SK-N-SH (cell line): ENCODE data around the gene EDEM3. TPM values are rescaled to one million over a fixed set of nuclear protein-coding genes. Genes with fewer than 3 reads are reported as not detected.

ENCODE experiments used
- CTCF ChIA-PET: fragments of 300-600, 350-600 bp; formaldehyde crosslinking; extraction: SDS; loops from one replicate; lab custom pipeline; 2021; lab: Yijun Ruan, JAX
- POLR2A ChIA-PET: fragments of 350-600 bp; sonication (Branson Sonifier 250); formaldehyde crosslinking; extraction: SDS; loops from one replicate; lab custom pipeline; 2020; ENCODE audit warnings: antibody characterized with exemption, inconsistent platforms; lab: Yijun Ruan, JAX
- DNase-seq: peaks from one replicate; pipeline ENCODE4 v3.0.0; 2012
- H2AFZ ChIP-seq: fragments of 200-600 bp; sonication (generic); 2 replicates; pipeline ENCODE4 v1.8.1; 2016; ENCODE audit warnings: antibody characterized with exemption, mild to moderate bottlenecking, low read depth
- H3F3A ChIP-seq: fragments of 200-600 bp; sonication (generic); replicated peaks from 2 replicates; pipeline ENCODE3; 2016; ENCODE audit warnings: antibody characterized with exemption, mild to moderate bottlenecking; ENCODE audit not compliant: insufficient read depth
- H3K27ac ChIP-seq, 2 experiments: fragments of 200-500 bp in 1 of 2; fragments of 200-600 bp in 1 of 2; sonication (Bioruptor generic) in 1 of 2; sonication (generic), shearing (Covaris generic) in 1 of 2; 2 replicates each; pipeline versions ENCODE4 v1.5.1 to v1.6.1; 2014 to 2016; ENCODE audit warnings: low read depth in 2 of 2, inconsistent platforms in 1 of 2, low read length in 1 of 2, mild to moderate bottlenecking in 1 of 2, mixed read lengths in 1 of 2
- H3K27me3 ChIP-seq: fragments of 200-600 bp; sonication (generic), shearing (Covaris generic); 2 replicates; pipeline ENCODE4 v1.6.1; 2016; ENCODE audit warnings: mixed run types; ENCODE audit not compliant: insufficient read depth
- H3K36me3 ChIP-seq, 2 experiments: fragments of 200-500 bp in 1 of 2; fragments of 200-600 bp in 1 of 2; sonication (Bioruptor generic) in 1 of 2; sonication (generic) in 1 of 2; replicated peaks in 1 of 2; 2 replicates each; pipeline versions ENCODE3 to v1.5.1; 2014 to 2016; ENCODE audit warnings: low read length in 1 of 2, mild to moderate bottlenecking in 1 of 2; ENCODE audit not compliant: insufficient read depth in 2 of 2, control insufficient read depth in 1 of 2
- H3K4me1 ChIP-seq, 2 experiments: fragments of 200-500 bp in 1 of 2; fragments of 200-600 bp in 1 of 2; sonication (Bioruptor generic) in 1 of 2; sonication (generic), shearing (Covaris generic) in 1 of 2; 2 replicates each; pipeline versions ENCODE4 v1.5.1 to v1.6.1; 2014 to 2016; ENCODE audit warnings: low read depth in 1 of 2, low read length in 1 of 2, mixed run types in 1 of 2; ENCODE audit not compliant: insufficient read depth in 2 of 2, control insufficient read depth in 1 of 2
- H3K4me2 ChIP-seq: fragments of 200-600 bp; sonication (generic), shearing (Covaris generic); 2 replicates; pipeline ENCODE4 v1.6.1; 2017; ENCODE audit warnings: mixed run types
- H3K4me3 ChIP-seq, 2 experiments: fragments of 200-500 bp in 1 of 2; fragments of 200-600 bp in 1 of 2; sonication (Bioruptor generic) in 1 of 2; sonication (generic), shearing (Covaris generic) in 1 of 2; 2 replicates each; pipeline versions ENCODE4 v1.5.1 to v1.8.1; 2014 to 2016; ENCODE audit warnings: low read depth in 2 of 2, inconsistent platforms in 1 of 2, low read length in 1 of 2, mild to moderate bottlenecking in 1 of 2, mixed read lengths in 1 of 2, moderate library complexity in 1 of 2
- H3K79me2 ChIP-seq: fragments of 200-600 bp; sonication (generic); 2 replicates; pipeline ENCODE4 v1.8.1; 2017; ENCODE audit warnings: mild to moderate bottlenecking; ENCODE audit not compliant: insufficient read depth
- H3K9ac ChIP-seq: fragments of 200-600 bp; sonication (generic); 2 replicates; pipeline ENCODE4 v1.6.1; 2017; ENCODE audit warnings: mixed run types
- H3K9me2 ChIP-seq: fragments of 200-600 bp; sonication (generic); 2 replicates; pipeline ENCODE4 v1.6.1; 2017; ENCODE audit warnings: mixed run types
- H3K9me3 ChIP-seq: fragments of 200-600 bp; sonication (generic); 2 replicates; pipeline ENCODE4 v1.6.1; 2017; ENCODE audit warnings: mixed run types, mild to moderate bottlenecking, moderate library complexity
- H4K20me1 ChIP-seq: fragments of 200-600 bp; sonication (generic); 2 replicates; pipeline ENCODE4 v1.6.1; 2017; ENCODE audit warnings: mild to moderate bottlenecking, mixed run types; ENCODE audit not compliant: insufficient read depth
- GABPA ChIP-seq: IDR thresholded peaks from 2 replicates; pipeline ENCODE4 v1.4.0; 2012; ENCODE audit warnings: low read depth, mild to moderate bottlenecking
- NFIC ChIP-seq: IDR thresholded peaks from 2 replicates; pipeline ENCODE4 v1.4.0; 2012; ENCODE audit warnings: borderline replicate concordance
- NRF1 ChIP-seq: IDR thresholded peaks from 2 replicates; pipeline ENCODE4 v1.6.1; 2012; ENCODE audit warnings: low read depth, mild to moderate bottlenecking, low read length
- PBX3 ChIP-seq: IDR thresholded peaks from 2 replicates; pipeline ENCODE4; 2012
- RCOR1 ChIP-seq: fragments of 150-350 bp; IDR thresholded peaks from 2 replicates; pipeline ENCODE4 v1.6.1; 2017; ENCODE audit warnings: antibody characterized with exemption, low read length
- RXRA ChIP-seq: IDR thresholded peaks from 2 replicates; pipeline ENCODE4 v1.4.0; 2012; ENCODE audit warnings: low read depth, mild to moderate bottlenecking, borderline replicate concordance
- TAF1 ChIP-seq: IDR thresholded peaks from 2 replicates; pipeline ENCODE4 v1.6.1; 2012; ENCODE audit warnings: low read depth, mild to moderate bottlenecking, low read length, moderate library complexity, borderline replicate concordance
- TCF12 ChIP-seq: IDR thresholded peaks from 2 replicates; pipeline ENCODE4 v1.4.0; 2012
- USF2 ChIP-seq: fragments of 150-350 bp; IDR thresholded peaks from 2 replicates; pipeline ENCODE4 v1.6.1; 2017; ENCODE audit warnings: antibody characterized with exemption, low read length, low read depth, borderline replicate concordance
- YY1 ChIP-seq: IDR thresholded peaks from 2 replicates; pipeline ENCODE4 v1.4.0; 2012; ENCODE audit warnings: low read depth, mild to moderate bottlenecking
- WGBS: methylation state at CpG from one replicate; pipeline ENCODE4 v1.1.6; 2017; ENCODE audit warnings: low lambda C conversion rate; 5-methylcytosine and 5-hydroxymethylcytosine counted together
- polyA plus RNA-seq, 3 experiments: library from polyadenylated mRNA; depleted of rRNA; stranded (reverse); fragments of >200 nt; gene quantifications; 2 replicates each; pipeline ENCODE4 v1.2.3, GENCODE V29; 2012
- TF ChIP-seq, protein P1 (sequence below): IDR thresholded peaks from 2 replicates; pipeline ENCODE4 v1.6.1; 2012; ENCODE audit warnings: mild to moderate bottlenecking, low read depth, low read length, moderate library complexity
- TF ChIP-seq, protein P2 (sequence below): fragments of 150-350 bp; IDR thresholded peaks from 2 replicates; pipeline ENCODE4 v1.6.1; 2016; ENCODE audit warnings: mild to moderate bottlenecking, low read depth, low read length
- TF ChIP-seq, protein P3 (sequence below): IDR thresholded peaks from 2 replicates; pipeline ENCODE4 v1.4.0; 2012; ENCODE audit warnings: low read depth, borderline replicate concordance

Gene EDEM3
- polyA plus RNA-seq, 1 of the 3 experiments (the other 2 are of a cell fraction), result 28.6 TPM

DNA sequence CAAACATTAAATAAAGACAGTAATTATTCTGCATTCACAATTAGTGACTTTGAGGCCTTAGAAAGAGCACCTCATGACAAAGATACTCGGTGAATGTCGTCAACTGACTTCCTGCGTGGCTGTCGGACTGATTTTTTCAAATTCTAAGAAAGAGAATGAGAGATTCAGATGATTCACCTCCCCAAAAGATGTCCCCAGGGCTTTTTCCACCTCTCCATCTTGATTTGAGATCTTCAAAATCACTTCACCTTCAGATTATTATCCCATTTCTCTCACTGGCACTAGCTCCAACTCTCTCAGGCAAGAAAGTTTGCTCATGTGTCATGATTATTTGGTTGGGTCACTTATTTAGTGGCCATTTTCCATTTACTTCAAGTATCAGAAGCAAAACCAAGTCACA, 5.0 kb upstream of the EDEM3 start (continued):
- TF ChIP-seq, protein P1, sequence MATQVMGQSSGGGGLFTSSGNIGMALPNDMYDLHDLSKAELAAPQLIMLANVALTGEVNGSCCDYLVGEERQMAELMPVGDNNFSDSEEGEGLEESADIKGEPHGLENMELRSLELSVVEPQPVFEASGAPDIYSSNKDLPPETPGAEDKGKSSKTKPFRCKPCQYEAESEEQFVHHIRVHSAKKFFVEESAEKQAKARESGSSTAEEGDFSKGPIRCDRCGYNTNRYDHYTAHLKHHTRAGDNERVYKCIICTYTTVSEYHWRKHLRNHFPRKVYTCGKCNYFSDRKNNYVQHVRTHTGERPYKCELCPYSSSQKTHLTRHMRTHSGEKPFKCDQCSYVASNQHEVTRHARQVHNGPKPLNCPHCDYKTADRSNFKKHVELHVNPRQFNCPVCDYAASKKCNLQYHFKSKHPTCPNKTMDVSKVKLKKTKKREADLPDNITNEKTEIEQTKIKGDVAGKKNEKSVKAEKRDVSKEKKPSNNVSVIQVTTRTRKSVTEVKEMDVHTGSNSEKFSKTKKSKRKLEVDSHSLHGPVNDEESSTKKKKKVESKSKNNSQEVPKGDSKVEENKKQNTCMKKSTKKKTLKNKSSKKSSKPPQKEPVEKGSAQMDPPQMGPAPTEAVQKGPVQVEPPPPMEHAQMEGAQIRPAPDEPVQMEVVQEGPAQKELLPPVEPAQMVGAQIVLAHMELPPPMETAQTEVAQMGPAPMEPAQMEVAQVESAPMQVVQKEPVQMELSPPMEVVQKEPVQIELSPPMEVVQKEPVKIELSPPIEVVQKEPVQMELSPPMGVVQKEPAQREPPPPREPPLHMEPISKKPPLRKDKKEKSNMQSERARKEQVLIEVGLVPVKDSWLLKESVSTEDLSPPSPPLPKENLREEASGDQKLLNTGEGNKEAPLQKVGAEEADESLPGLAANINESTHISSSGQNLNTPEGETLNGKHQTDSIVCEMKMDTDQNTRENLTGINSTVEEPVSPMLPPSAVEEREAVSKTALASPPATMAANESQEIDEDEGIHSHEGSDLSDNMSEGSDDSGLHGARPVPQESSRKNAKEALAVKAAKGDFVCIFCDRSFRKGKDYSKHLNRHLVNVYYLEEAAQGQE, result no peak
- TF ChIP-seq USF2, result no peak
- TF ChIP-seq, protein P2, sequence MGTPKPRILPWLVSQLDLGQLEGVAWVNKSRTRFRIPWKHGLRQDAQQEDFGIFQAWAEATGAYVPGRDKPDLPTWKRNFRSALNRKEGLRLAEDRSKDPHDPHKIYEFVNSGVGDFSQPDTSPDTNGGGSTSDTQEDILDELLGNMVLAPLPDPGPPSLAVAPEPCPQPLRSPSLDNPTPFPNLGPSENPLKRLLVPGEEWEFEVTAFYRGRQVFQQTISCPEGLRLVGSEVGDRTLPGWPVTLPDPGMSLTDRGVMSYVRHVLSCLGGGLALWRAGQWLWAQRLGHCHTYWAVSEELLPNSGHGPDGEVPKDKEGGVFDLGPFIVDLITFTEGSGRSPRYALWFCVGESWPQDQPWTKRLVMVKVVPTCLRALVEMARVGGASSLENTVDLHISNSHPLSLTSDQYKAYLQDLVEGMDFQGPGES, result no peak
- TF ChIP-seq, protein P3, sequence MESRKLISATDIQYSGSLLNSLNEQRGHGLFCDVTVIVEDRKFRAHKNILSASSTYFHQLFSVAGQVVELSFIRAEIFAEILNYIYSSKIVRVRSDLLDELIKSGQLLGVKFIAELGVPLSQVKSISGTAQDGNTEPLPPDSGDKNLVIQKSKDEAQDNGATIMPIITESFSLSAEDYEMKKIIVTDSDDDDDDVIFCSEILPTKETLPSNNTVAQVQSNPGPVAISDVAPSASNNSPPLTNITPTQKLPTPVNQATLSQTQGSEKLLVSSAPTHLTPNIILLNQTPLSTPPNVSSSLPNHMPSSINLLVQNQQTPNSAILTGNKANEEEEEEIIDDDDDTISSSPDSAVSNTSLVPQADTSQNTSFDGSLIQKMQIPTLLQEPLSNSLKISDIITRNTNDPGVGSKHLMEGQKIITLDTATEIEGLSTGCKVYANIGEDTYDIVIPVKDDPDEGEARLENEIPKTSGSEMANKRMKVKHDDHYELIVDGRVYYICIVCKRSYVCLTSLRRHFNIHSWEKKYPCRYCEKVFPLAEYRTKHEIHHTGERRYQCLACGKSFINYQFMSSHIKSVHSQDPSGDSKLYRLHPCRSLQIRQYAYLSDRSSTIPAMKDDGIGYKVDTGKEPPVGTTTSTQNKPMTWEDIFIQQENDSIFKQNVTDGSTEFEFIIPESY, result no peak
- no peak for TF ChIP-seq NRF1

- H4K20me1 ChIP-seq, result no peaks in the 10 kb centered on the region
- no peak overlapping the region for H2AFZ ChIP-seq
- 64% methylated on average over 1 of the region's 1 CpG for WGBS
- H3K27ac ChIP-seq, result no peak overlapping the region
- H3K4me3 ChIP-seq, result no peak overlapping the region
- H3K36me3 ChIP-seq, result no peaks in the 10 kb centered on the region
- ChIA-PET POLR2A (no interaction called here), CTCF (no interaction called here)
- peaks cover 4% of the 10 kb centered on the region for H3F3A ChIP-seq
- H3K4me2 ChIP-seq, result no peak overlapping the region
- TF ChIP-seq RXRA (no peak), NRF1 (no peak), TAF1 (no peak), NFIC (no peak), YY1 (no peak), PBX3 (no peak), TCF12 (no peak), RCOR1 (no peak), GABPA (no peak)
- TF ChIP-seq, protein P1, result no peak
- TF ChIP-seq, protein P3, result no peak
- no peaks in the 10 kb centered on the region for H3K9me2 ChIP-seq
- no peaks in the 10 kb centered on the region for H3K27me3 ChIP-seq
- no peaks in the 10 kb centered on the region for H3K9me3 ChIP-seq
- H3K4me1 ChIP-seq, result no peaks in the 10 kb centered on the region; a peak in 1 of 4 replicates
- no peak for DNase-seq
- H3K79me2 ChIP-seq, result peaks cover 4% of the 10 kb centered on the region; the same call in 1 of the 2 replicates
- H3K9ac ChIP-seq, result no peak overlapping the region
Observed at GRCh38 chr1:184759112-184759511, 4.5 kb upstream of the EDEM3 start.
